Measurements from ENCODE around the gene PPP1R36. TPM values are rescaled to one million over a fixed set of nuclear protein-coding genes. Genes with fewer than 3 reads are reported as not detected.

PPP1R36 gene
- total RNA-seq, 1 donor from 2014 or later, result 1.3 TPM

DNA sequence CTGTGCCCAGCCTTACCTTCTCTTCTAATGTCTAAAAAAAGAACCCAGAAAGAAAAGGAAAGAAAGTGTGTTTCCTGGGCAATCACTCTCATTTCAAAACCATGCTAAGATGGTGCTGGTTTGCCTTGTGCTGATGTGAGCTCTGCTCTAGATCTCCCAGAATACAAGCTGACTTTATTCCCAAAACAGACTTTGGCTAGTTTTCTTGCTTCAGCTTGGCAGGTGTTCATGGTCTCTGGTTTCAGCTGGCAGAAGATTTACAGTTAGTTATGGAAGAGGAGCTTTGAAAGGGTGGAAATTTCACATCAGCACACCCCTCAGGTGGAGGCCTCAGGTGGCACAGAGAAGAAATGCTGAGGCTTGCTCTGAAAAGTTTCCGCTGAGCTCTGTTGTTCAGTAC lies 34.4 kb downstream of the PPP1R36 start:
- Mint-ChIP-seq H3K27ac (no peak overlapping the region), H3K36me3 (no peaks in the 10 kb centered on the region), H3K9me3 (no peaks in the 10 kb centered on the region), H3K4me3 (no peak overlapping the region), H3K4me1 (peaks cover 21% of the 10 kb centered on the region), H3K27me3 (ENCODE audit: low read depth) (no peaks in the 10 kb centered on the region)
- no peak for DNase-seq (ENCODE audit: low spot score in 2 of 2, unreplicated experiment in 2 of 2)
- TF ChIP-seq, protein P1, sequence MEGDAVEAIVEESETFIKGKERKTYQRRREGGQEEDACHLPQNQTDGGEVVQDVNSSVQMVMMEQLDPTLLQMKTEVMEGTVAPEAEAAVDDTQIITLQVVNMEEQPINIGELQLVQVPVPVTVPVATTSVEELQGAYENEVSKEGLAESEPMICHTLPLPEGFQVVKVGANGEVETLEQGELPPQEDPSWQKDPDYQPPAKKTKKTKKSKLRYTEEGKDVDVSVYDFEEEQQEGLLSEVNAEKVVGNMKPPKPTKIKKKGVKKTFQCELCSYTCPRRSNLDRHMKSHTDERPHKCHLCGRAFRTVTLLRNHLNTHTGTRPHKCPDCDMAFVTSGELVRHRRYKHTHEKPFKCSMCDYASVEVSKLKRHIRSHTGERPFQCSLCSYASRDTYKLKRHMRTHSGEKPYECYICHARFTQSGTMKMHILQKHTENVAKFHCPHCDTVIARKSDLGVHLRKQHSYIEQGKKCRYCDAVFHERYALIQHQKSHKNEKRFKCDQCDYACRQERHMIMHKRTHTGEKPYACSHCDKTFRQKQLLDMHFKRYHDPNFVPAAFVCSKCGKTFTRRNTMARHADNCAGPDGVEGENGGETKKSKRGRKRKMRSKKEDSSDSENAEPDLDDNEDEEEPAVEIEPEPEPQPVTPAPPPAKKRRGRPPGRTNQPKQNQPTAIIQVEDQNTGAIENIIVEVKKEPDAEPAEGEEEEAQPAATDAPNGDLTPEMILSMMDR (IDR thresholded peaks at IDR 0.05; ENCODE audit: unreplicated experiment), result no peak

DNA sequence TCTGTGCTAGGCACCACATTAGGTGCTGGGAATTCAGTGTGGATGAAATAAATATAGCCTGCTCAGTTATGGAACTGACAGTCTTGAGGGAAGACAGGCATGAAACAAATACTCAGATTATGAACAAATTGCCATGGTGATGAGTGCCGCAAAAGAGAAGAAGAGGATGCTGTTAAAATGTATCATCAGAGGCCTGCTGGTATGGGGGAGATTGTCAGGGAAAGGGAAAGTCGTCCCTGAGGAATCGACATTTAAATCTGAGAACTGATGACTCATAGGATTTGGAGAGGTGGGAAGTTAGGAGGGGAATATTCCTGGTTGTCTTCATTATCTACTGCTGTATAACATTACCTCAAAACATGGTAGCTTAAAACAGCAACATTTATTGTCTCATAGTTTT lies 42.0 kb downstream of the PPP1R36 start:
- H3K4me1 Mint-ChIP-seq, result no peaks in the 10 kb centered on the region
- no peak overlapping the region for H3K4me3 Mint-ChIP-seq
- no peak overlapping the region for H3K27ac Mint-ChIP-seq
- no peaks in the 10 kb centered on the region for H3K36me3 Mint-ChIP-seq
- no peaks in the 10 kb centered on the region for H3K27me3 Mint-ChIP-seq (ENCODE audit: low read depth)
- TF ChIP-seq, protein P1 (IDR thresholded peaks at IDR 0.05; ENCODE audit: unreplicated experiment), result no peak
- DNase-seq (ENCODE audit: low spot score in 2 of 2, unreplicated experiment in 2 of 2), result no peak
- no peaks in the 10 kb centered on the region for H3K9me3 Mint-ChIP-seq

DNA sequence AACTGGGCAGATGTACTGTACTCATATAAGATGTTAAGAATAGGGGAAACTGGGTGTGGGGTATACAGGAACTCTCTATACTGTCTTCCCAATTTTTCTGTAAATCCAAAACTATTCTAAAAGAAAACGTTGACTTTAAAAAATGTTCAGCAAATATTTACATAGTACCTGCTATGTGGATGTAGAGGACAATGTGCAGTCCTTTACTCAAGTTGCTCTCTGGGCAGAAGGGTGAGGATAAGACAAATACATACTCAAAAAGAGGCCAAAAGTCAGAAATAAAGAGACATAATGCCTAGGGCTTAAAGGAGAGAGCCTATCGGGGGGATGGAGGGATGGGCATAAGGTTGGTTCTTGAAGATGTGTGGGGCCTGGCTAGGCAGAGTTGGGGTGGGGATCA lies 44.7 kb downstream of the PPP1R36 start:
- TF ChIP-seq, protein P1 (IDR thresholded peaks at IDR 0.05; ENCODE audit: unreplicated experiment), result no peak
- no peaks in the 10 kb centered on the region for H3K4me1 Mint-ChIP-seq
- DNase-seq (ENCODE audit: low spot score in 2 of 2, unreplicated experiment in 2 of 2), result no peak
- no peak overlapping the region for H3K4me3 Mint-ChIP-seq
- H3K36me3 Mint-ChIP-seq, result no peaks in the 10 kb centered on the region
- H3K9me3 Mint-ChIP-seq, result no peaks in the 10 kb centered on the region
- no peaks in the 10 kb centered on the region for H3K27me3 Mint-ChIP-seq (ENCODE audit: low read depth)
- no peak overlapping the region for H3K27ac Mint-ChIP-seq

DNA sequence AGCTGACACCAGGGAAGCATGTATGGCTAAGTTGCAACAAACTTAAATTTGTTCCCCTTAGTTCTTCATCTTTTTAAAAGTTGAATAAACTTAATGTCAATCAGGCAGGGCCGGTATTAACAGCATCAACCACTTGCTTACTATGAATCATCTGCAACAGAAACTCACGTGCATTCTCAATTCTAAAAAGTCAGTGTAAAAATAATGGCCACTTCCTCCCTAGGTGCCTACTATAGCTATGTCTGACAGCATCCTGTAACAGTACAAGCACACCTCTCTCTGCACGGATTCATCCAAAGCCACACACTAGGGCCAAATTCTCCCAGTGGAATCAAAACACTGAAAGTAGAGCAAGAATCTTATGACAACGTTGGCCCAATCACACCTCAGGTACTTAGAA lies 48.6 kb downstream of the PPP1R36 start:
- H3K4me3 Mint-ChIP-seq, result no peak overlapping the region
- DNase-seq (ENCODE audit: low spot score in 2 of 2, unreplicated experiment in 2 of 2), result no peak
- H3K9me3 Mint-ChIP-seq, result no peaks in the 10 kb centered on the region
- TF ChIP-seq, protein P1 (IDR thresholded peaks at IDR 0.05; ENCODE audit: unreplicated experiment), result no peak
- H3K4me1 Mint-ChIP-seq, result no peaks in the 10 kb centered on the region
- H3K36me3 Mint-ChIP-seq, result no peaks in the 10 kb centered on the region
- no peaks in the 10 kb centered on the region for H3K27me3 Mint-ChIP-seq (ENCODE audit: low read depth)
- no peak overlapping the region for H3K27ac Mint-ChIP-seq

DNA sequence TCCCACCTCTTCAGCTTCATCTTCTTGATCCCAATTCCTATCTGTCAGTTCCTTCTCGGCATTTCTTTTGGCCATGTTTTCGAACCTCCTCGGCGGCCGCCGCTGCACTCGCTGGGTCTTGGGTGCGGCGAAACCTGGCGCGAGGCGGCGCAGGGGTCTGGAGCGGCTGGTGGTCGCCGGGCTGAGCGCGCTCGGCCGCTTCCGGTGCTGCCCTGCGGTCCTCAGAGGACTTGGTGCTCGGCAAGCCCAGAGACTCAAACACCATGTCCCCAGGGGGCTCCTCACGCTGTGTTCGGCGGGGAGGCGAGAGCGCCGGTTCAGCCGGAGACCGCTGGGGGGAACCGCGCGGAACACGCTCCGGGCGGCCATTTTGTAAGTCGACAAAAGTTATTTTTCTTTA lies 51.8 kb downstream of the PPP1R36 start:
- Mint-ChIP-seq H3K4me1 (peaks cover 9% of the 10 kb centered on the region), H3K27ac (no peak overlapping the region), H3K27me3 (ENCODE audit: low read depth) (no peaks in the 10 kb centered on the region), H3K36me3 (no peaks in the 10 kb centered on the region), H3K9me3 (no peaks in the 10 kb centered on the region), H3K4me3 (no peak overlapping the region)
- DNase-seq (ENCODE audit: low spot score in 2 of 2, unreplicated experiment in 2 of 2), result no peak
- TF ChIP-seq, protein P1 (IDR thresholded peaks at IDR 0.05; ENCODE audit: unreplicated experiment), result no peak

DNA sequence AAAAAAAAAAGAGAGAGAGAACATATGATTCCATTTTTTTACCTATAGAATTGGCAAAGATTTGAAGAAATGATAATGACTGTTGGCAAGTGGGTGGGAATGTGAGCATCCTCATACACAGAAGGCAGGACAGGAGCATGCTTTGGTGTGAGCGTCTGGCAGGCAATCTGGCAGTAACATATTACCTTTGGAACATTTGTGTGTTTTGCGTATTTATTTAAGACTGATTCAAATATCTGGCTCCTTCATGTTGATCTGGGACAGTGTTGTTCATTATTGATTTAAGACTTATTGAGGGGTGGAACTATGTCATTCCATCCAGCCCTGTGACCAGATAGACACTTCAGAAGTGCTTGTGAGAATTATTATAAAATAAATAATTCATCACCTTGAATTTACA lies 53.1 kb downstream of the PPP1R36 start:
- H3K9me3 Mint-ChIP-seq, result no peaks in the 10 kb centered on the region
- H3K4me1 Mint-ChIP-seq, result peaks cover 9% of the 10 kb centered on the region
- H3K4me3 Mint-ChIP-seq, result no peak overlapping the region
- no peak for DNase-seq (ENCODE audit: low spot score in 2 of 2, unreplicated experiment in 2 of 2)
- TF ChIP-seq, protein P1 (IDR thresholded peaks at IDR 0.05; ENCODE audit: unreplicated experiment), result no peak
- no peak overlapping the region for H3K27ac Mint-ChIP-seq
- H3K36me3 Mint-ChIP-seq, result no peaks in the 10 kb centered on the region
- no peaks in the 10 kb centered on the region for H3K27me3 Mint-ChIP-seq (ENCODE audit: low read depth)
